HEK293 (cell line): Measurements from ENCODE around the gene SLC16A1.

ENCODE experiments used
- CTCF ChIP-seq: fragments of 450-650 bp; formaldehyde crosslinking; IDR thresholded peaks from 2 replicates; pipeline ENCODE4 v1.5.1; 2016; ENCODE audit warnings: missing biosample characterization, missing genetic modification characterization
- INSM2 ChIP-seq: fragments of 450-650 bp; formaldehyde crosslinking; IDR thresholded peaks from 2 replicates; pipeline ENCODE4 v1.5.1; 2016; ENCODE audit warnings: missing biosample characterization, missing genetic modification characterization
- KLF7 ChIP-seq: fragments of 450-650 bp; formaldehyde crosslinking; IDR thresholded peaks from 2 replicates; pipeline ENCODE4 v1.5.1; 2016; ENCODE audit warnings: missing biosample characterization, missing genetic modification characterization, borderline replicate concordance
- MEIS1 ChIP-seq: sonication (generic); formaldehyde crosslinking; IDR thresholded peaks from 2 replicates; pipeline ENCODE4 v1.8.1; 2022; ENCODE audit warnings: missing genetic modification reagents, mild to moderate bottlenecking, borderline replicate concordance
- PBX3 ChIP-seq: sonication (generic); formaldehyde crosslinking; IDR thresholded peaks from 2 replicates; pipeline ENCODE4 v1.8.1; 2022; ENCODE audit warnings: mild to moderate bottlenecking, moderate library complexity, missing genetic modification reagents
- TCF7L2 ChIP-seq: IDR thresholded peaks from 2 replicates; pipeline ENCODE4 v1.6.1; 2011; ENCODE audit warnings: low read depth, mild to moderate bottlenecking, inconsistent platforms, low read length, moderate library complexity, borderline replicate concordance
- YY2 ChIP-seq: fragments of 450-650 bp; formaldehyde crosslinking; IDR thresholded peaks from 2 replicates; pipeline ENCODE4 v1.5.1; 2016; ENCODE audit warnings: missing biosample characterization, missing genetic modification characterization
- ZBTB1 ChIP-seq: fragments of 450-650 bp; formaldehyde crosslinking; IDR thresholded peaks from 2 replicates; pipeline ENCODE4 v1.5.1; 2016; ENCODE audit warnings: missing biosample characterization, missing genetic modification characterization
- ZNF138 ChIP-seq: fragments of 450-650 bp; formaldehyde crosslinking; IDR thresholded peaks from 2 replicates; pipeline ENCODE4 v1.5.1; 2016; ENCODE audit warnings: missing biosample characterization, missing genetic modification characterization, borderline replicate concordance
- ZNF302 ChIP-seq: fragments of 450-650 bp; formaldehyde crosslinking; IDR thresholded peaks from 2 replicates; pipeline ENCODE4 v1.5.1; 2016; ENCODE audit warnings: missing biosample characterization, missing genetic modification characterization, low read depth
- ZNF311 ChIP-seq: fragments of 450-650 bp; formaldehyde crosslinking; IDR thresholded peaks from 2 replicates; pipeline ENCODE4 v1.5.1; 2017; ENCODE audit warnings: missing biosample characterization, missing genetic modification characterization, borderline replicate concordance
- ZNF48 ChIP-seq: fragments of 450-650 bp; formaldehyde crosslinking; IDR thresholded peaks from 2 replicates; pipeline ENCODE4 v1.5.1; 2016; ENCODE audit warnings: missing biosample characterization, missing genetic modification characterization
- ZNF776 ChIP-seq: fragments of 450-650 bp; formaldehyde crosslinking; IDR thresholded peaks from 2 replicates; pipeline ENCODE4 v1.5.0; 2017; ENCODE audit warnings: missing biosample characterization, missing genetic modification characterization, borderline replicate concordance
- ZNF785 ChIP-seq: fragments of 450-650 bp; formaldehyde crosslinking; IDR thresholded peaks from 2 replicates; pipeline ENCODE4 v1.5.1; 2016; ENCODE audit warnings: missing biosample characterization, missing genetic modification characterization

GRCh38 chr1:112889052-112889768 lies 66.8 kb downstream of the SLC16A1 start:
- TF ChIP-seq YY2 (tag by site-specific recombination) (no peak), ZNF48 (tag by site-specific recombination) (no peak), ZNF776 (tag by site-specific recombination) (no peak), MEIS1 (no peak), ZNF785 (tag by site-specific recombination) (no peak), CTCF (tag by site-specific recombination) (no peak), ZNF311 (tag by site-specific recombination) (no peak), ZNF302 (tag by site-specific recombination) (no peak), TCF7L2 (no peak), KLF7 (tag by site-specific recombination) (no peak), PBX3 (CRISPR knock-in tag) (no peak), ZNF138 (no peak), INSM2 (no peak), ZBTB1 (no peak)
